Measurements from ENCODE around the gene MAP4K2.

MAP4K2 gene

GRCh38 chr11:64790205-64791095 is 12.6 kb downstream of the MAP4K2 start:
- no peak for DNase-seq

DNA sequence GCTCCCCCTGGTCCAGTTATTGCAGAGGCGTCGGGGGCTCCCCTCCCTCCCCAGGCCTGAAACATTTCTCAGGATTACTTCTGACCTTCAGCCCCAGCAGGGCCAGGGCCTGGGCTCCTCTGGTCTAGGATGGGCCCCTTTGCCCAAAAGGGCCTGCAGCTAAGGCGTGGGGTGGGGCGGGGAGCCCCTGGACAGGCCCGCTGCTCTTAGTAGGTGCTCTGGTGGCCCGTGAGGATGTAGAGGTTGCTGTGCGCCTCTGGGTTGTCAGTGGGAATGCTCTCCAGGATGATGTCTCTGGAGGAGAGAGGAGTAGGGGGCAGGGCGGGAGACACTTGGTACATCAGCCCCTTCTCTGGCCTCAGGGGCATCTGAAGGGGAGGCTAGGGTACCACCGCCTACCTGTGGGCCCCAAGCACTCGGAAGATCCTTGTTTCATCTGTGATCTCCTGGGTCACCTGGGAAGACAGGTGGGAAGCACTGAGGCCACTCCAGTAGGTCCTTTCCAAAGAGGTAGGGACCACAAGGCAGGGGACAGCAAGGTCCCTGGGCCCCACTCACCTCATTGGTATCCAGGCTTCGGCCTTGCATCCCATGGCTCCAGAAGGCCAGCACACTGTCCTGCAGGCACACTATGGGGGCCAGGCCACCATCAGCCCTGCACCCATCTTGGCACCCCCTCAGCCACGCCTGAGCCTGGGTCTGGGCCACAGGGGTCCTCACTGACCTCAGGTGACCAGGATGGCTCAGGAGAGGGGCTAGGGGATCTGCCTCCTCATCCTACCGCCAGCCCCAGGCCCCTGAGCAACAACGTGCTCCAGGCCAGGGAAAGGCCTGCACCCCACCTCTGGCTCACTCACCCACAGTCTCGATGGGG is 13.4 kb downstream of the MAP4K2 start:
- no peak for DNase-seq

- DNase-seq = no peak
These were observed 14.4 kb downstream of the MAP4K2 start for GRCh38 chr11:64788321-64789215.

DNA sequence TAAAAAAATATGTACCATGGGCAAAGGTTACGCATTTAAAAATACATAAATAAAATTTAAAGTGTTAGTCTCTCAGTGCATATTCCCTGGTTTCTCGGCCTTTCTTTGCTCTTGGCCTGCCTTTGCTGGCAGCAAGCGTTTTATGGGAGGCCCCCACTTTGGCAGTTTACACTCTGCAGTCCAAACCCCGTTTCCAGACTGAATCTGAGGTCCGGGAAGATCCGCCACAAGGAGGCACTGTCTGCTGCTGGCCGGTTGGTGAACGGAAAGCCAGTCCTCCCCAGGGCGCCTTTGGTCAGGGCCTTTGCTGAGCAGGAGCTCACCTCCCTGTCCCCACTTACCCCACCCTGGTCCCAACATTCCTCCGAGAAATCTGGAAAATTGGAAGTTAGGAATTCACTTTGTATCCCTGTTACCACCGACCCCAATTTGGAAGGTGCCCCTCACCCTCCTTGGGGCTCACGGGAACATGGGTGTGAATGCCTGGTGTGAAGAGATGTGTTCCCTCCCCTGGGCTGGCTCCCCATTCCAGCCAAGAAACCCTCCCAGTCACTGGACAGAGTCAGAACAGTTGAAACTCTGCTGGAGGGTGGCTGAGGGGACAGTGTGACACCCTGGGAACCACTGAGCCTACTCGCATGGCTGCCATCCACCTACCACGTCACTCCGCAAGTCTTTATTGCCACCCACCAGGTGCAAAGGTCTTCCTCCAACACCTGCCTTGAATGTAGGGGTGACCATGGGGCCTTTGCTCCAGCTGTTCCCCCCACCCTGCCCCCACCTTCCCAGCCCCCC is 15.3 kb downstream of the MAP4K2 start:
- no peak for DNase-seq

DNA sequence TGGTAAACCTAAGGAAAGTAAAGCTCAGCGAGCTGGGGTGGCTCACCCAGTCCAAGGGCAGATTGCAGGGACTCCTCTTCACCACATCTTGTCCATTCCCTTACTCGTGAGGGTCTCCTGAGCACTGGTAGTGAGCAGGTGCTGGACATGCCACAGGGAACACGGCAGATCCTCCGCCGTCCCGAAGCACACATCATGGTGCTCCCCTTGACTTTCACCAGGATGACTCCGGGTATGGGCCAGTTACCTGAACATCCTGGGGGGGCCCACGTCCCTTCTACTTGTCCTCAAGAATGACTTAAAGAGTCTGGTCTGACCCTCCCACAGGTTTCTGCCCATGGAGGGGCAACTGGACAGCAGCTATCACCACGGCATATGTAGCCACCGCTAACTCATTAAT is 16.7 kb downstream of the MAP4K2 start:
- no peak for DNase-seq

DNA sequence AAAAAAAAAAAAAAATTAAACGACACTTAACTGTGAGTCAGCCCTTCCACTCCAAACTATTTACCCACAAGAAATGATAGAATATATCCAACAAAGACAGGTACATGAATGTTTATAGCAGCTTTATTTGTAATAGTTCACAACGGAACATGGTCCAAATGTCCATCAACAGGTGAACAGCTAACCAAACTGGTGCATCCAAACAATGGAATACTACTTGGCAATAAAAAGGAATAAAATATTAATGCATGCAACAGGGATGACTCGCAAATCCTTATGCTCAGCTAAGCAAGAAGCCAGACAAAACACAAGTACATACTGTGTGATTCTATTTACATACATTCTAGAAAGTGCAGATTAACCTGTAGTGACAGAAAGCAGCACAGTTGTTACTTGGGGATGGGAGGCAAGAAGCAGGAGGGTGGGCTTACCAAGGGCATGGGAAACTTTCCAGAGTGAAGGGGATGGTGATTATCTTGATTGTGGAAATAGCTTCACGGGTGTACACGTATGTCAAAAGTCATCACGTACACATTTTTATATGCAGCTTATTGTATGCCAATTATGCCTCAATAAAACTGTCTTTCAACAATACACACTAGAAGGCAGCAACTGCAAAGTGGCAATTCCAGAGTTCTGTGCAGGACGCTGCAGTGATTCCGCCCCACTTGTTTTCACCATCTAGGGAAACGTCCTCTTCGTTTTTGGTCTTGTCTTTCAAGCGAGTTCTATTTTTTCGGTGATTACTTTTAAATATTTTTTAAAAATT is 18.0 kb downstream of the MAP4K2 start:
- DNase-seq = no peak

DNA sequence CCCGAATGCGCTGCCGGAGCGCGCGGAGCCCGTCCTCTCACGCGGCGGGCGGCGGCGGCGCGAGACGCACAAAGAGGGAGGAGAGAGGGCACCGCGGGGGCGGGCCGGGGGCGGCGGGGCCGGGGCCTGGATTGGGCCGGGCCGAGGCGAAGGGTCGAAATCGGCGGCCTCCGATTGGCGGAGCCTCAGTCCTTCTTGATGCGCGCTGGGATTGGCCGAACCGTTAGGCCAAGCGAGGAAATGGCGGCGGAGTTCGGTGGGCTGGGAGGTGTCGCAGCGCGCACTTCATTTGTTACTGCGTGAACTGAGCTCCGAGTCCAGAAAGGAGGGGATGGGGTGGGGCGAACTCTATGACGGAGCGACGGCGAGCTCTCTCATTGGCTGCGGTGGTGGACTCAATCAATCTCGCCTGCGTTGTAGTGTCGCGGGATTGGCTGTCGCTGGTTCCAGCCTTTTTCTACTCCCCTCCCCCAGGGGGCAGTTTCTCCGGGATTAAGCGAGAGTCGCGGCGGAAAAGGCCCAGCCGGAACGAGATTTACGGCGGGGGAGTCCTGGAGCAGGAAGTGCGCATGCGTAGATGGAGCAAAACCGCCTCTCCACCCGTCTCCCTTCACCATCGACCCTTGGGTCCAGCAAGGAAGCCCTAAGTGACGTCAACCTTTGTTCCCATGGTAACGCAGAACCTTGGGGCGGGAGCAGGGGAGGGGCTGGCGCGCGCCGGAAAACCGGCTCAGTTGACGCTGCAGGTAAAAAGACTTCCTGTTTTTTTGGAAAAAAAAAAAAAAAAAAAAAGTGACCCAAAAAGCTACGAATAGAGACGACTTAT is 24.3 kb downstream of the MAP4K2 start, which contains the start of gene SF1:
Gene SF1 (minus strand): TSS at position 70 of the 826 bp plus-strand sequence. CDS start 150 bp downstream, outside the sequence.
- peak; percentile 100 for DNase-seq

DNA sequence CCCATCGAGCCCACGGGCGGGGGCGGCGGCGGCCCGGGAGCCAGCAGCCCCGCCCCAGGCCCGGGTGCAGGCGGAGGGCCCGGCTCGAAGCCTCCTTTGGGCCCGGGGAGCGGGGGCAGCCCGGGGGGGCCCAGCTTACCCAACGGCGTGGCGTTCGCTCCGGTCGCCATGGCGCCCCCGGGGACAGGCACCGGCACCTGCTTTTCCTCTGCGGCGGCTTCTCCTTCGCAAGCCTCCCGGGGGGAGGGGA is 24.9 kb downstream of the MAP4K2 start:
- no peak for DNase-seq

GRCh38 chr11:64777449-64778222 is 25.4 kb downstream of the MAP4K2 start:
- peak; percentile 82 for DNase-seq

GRCh38 chr11:64776875-64777274 is 26.1 kb downstream of the MAP4K2 start:
- no peak for DNase-seq

DNA sequence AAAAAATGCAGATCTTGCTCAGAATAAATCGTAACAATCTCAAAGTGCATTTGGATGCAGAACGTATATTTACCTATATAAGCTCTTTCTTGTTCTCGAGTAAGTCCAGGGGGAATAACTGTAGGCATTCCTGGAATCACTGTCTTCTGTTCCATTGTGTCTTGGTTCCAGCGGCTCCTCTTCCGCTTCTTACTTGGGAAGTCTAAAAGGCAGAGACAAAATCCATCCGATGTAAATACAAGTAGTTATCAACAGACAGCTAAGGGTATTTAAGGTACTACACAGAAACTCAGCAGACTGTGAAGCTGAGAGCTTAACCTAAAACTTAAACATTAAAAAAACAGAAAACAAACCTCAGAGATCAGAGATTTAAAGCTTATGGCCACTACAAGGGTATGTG is 26.6 kb downstream of the MAP4K2 start:
- no peak for DNase-seq

GRCh38 chr11:64774144-64774543 is 28.9 kb downstream of the MAP4K2 start:
- DNase-seq = no peak

DNA sequence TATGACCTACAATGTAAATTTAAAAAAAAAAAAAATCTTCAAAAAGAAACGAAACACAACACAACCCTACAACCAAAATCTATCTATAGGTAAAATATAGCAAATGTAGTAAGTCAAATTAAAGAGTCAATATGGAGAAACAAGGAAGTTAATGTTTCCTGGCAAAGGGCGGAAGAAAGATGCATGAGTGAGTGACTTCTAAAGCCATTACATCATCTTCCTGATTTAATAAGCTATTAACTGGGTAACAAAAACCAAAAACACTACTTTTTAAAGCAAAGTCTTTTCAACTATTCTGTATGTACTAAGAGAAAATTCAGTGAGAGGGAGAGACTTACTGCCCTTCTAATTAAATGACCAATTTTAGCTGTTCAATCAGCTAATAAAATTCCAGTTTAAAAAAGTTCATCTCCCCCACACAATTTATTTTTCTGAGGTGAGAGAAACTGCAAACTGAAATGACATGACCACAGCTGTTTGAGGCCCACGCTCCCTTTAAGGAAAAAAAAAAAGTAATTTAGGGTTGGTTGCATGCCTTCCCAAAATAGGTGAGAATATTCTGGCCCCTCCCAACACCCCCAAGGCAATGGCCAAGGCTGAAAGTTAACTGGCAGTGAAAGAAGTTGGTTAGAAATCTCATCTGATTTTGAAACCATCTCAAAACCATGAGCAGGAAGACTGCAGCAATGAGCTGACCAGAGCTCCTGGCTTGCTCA is 30.6 kb downstream of the MAP4K2 start:
- no peak for DNase-seq

- no peak for DNase-seq
These were observed 31.2 kb downstream of the MAP4K2 start for GRCh38 chr11:64771861-64772260.

DNA sequence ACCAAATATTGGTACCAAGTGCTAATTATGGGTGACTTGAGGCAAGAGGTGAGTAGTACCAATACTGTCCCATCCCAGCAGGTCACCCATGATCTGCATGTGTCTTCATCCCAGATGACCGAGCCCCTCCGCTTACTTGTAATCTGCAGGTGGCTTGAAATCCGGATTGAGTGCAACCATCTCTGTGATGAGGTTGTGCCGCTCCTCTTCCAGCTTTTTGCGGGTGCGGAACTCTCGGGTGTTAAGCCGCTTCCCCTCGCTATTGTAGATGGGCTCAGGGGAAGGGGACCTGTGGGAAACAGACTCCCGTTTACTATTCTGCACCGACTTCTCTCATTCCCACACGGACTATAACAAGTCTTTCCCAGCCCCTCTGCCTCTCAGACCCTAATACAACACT is 32.9 kb downstream of the MAP4K2 start:
- no peak for DNase-seq

DNA sequence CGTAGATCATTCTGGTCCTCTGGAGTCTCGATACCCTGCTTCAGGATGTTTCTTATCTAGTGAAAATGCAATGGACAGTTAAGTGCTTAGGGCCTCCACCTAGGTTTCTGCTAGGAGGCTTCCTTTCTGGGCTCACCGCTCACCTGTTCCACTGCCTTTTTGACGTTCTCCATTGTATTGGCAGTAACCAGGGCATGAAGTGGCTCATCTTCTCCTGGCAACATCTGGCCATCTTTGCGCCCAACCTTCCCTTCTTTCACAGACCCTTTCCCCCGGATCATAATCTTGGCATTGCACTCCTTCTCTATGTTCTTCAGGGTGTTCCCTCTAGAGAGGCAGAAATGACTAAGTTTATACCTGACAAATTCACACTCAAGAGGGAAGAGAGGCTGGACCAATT is 33.7 kb downstream of the MAP4K2 start:
- no peak for DNase-seq

- no peak for DNase-seq
These were observed 34.7 kb downstream of the MAP4K2 start for GRCh38 chr11:64768300-64768694.

GRCh38 chr11:64767344-64768299 is 35.4 kb downstream of the MAP4K2 start:
- peak; percentile 16 for DNase-seq
